Endothelial cell of umbilical vein (primary cell): ENCODE data around the gene SOX5. TPM values are rescaled to one million over a fixed set of nuclear protein-coding genes. Genes with fewer than 3 reads are reported as not detected.

ENCODE experiments used
- BruUV-seq: library from RNA; stranded (reverse); fragments of 400-500 nt; replicated peaks from 2 replicates; lab custom pipeline; 2021; lab: Mats Ljungman, UMichigan
- CTCF ChIA-PET: fragments of 300-600, 350-600 bp; sonication (Branson Sonifier 250); formaldehyde crosslinking; loops from one replicate; lab custom pipeline; 2021; ENCODE audit warnings: antibody characterized with exemption, inconsistent platforms; lab: Charles Lee
- POLR2A ChIA-PET: fragments of 300-600, 350-600 bp; sonication (Branson Sonifier 250); formaldehyde crosslinking; loops from one replicate; lab custom pipeline; 2021; ENCODE audit warnings: antibody characterized with exemption, inconsistent platforms; lab: Charles Lee
- DNase-seq: peaks from one replicate; pipeline ENCODE4 v3.0.0-alpha.2; 2011; ENCODE audit warnings: low read depth, low spot score
- FAIRE-seq: peaks from 2 replicates; lab custom pipeline; 2011; peaks lifted over from hg19 to GRCh38; lab: Jason Lieb, UNC
- H2AFZ ChIP-seq: 2 replicates; pipeline ENCODE4 v1.6.0; 2012; ENCODE audit warnings: low read depth, low read length, control low read depth, inconsistent platforms
- H3K27ac ChIP-seq: 2 replicates; pipeline ENCODE4 v1.5.1; 2011; ENCODE audit warnings: low read depth, mild to moderate bottlenecking, control low read depth, low read length, moderate library complexity; ENCODE audit not compliant: insufficient read depth
- H3K27me3 ChIP-seq, 2 experiments: 2 replicates each; pipeline versions ENCODE4 v1.6.0 to v1.6.1; 2011; ENCODE audit warnings: low read length in 2 of 2, mixed read lengths in 1 of 2; ENCODE audit not compliant: control insufficient read depth in 2 of 2, insufficient read depth in 2 of 2
- H3K36me3 ChIP-seq, 2 experiments: 2 replicates in 1 of 2; 3 replicates in 1 of 2; pipeline ENCODE4 v1.5.1; 2011; ENCODE audit warnings: low read length in 2 of 2, mild to moderate bottlenecking in 1 of 2, moderate library complexity in 1 of 2; ENCODE audit not compliant: control insufficient read depth in 2 of 2, insufficient read depth in 2 of 2; ENCODE audit errors: extremely low read depth in 1 of 2
- H3K4me1 ChIP-seq: 3 replicates; pipeline ENCODE4 v1.5.1; 2011; ENCODE audit warnings: mild to moderate bottlenecking, low read length; ENCODE audit not compliant: control insufficient read depth, insufficient read depth; ENCODE audit errors: extremely low read depth
- H3K4me2 ChIP-seq: 2 replicates; pipeline ENCODE4 v1.6.1; 2011; ENCODE audit warnings: low read length, control low read depth, mixed read lengths; ENCODE audit not compliant: insufficient read depth
- H3K4me3 ChIP-seq, 3 experiments: fragments of 200-600 bp in 1 of 3; sonication (generic), shearing (Covaris generic) in 1 of 3; replicated peaks in 1 of 3; 2 replicates each; pipeline ENCODE4 v1.5.1; 2011 to 2016; ENCODE audit warnings: control low read depth in 3 of 3, low read length in 3 of 3, mild to moderate bottlenecking in 2 of 3, inconsistent platforms in 1 of 3, low read depth in 1 of 3, moderate library complexity in 1 of 3; ENCODE audit not compliant: insufficient read depth in 1 of 3
- H3K79me2 ChIP-seq: 2 replicates; pipeline ENCODE4 v1.6.0; 2012; ENCODE audit warnings: low read length, inconsistent platforms; ENCODE audit not compliant: control insufficient read depth, insufficient read depth
- H3K9ac ChIP-seq: replicated peaks from 2 replicates; pipeline ENCODE3; 2011; ENCODE audit warnings: low read length, control low read depth; ENCODE audit not compliant: insufficient read depth; ENCODE audit errors: extremely low read depth
- H3K9me1 ChIP-seq: replicated peaks from 3 replicates; pipeline ENCODE4 v1.6.0; 2011; ENCODE audit warnings: mild to moderate bottlenecking, low read length; ENCODE audit not compliant: control insufficient read depth, insufficient read depth; ENCODE audit errors: extremely low read depth
- H3K9me3 ChIP-seq: replicated peaks from 2 replicates; pipeline ENCODE4 v1.5.1; 2012; ENCODE audit warnings: low read length, inconsistent platforms; ENCODE audit not compliant: control insufficient read depth, insufficient read depth
- H4K20me1 ChIP-seq: replicated peaks from 2 replicates; pipeline ENCODE3; 2011; ENCODE audit warnings: mild to moderate bottlenecking, low read length; ENCODE audit not compliant: control insufficient read depth, insufficient read depth; ENCODE audit errors: extremely low read depth
- CTCF ChIP-seq, 2 donors: IDR thresholded peaks; 1 replicate in 1 of 2; 2 replicates in 1 of 2; pipeline ENCODE4 v1.5.1; 2011; ENCODE audit warnings: low read length in 2 of 2, mild to moderate bottlenecking in 2 of 2, moderate library complexity in 2 of 2, control low read depth in 1 of 2, inconsistent platforms in 1 of 2, low read depth in 1 of 2; ENCODE audit not compliant: insufficient read depth in 1 of 2; ENCODE audit errors: extremely low read depth in 1 of 2
- EZH2 ChIP-seq: IDR thresholded peaks from 2 replicates; pipeline ENCODE4 v1.6.1; 2012; ENCODE audit warnings: borderline replicate concordance, low read depth, mild to moderate bottlenecking, moderate library complexity, low read length, inconsistent platforms; ENCODE audit not compliant: severe bottlenecking
- FOS ChIP-seq: IDR thresholded peaks from 2 replicates; pipeline ENCODE4 v1.6.1; 2011; ENCODE audit warnings: mild to moderate bottlenecking, low read length, moderate library complexity, borderline replicate concordance; ENCODE audit not compliant: insufficient read depth
- GATA2 ChIP-seq: IDR thresholded peaks from 2 replicates; pipeline ENCODE4 v1.7.0; 2011; ENCODE audit warnings: low read depth, mild to moderate bottlenecking, moderate library complexity, mixed read lengths, low read length; ENCODE audit not compliant: insufficient read length, insufficient read depth
- JUN ChIP-seq: IDR thresholded peaks from 2 replicates; pipeline ENCODE4 v1.6.1; 2011; ENCODE audit warnings: borderline replicate concordance, low read depth; ENCODE audit not compliant: insufficient read length, insufficient read depth
- MAX ChIP-seq: IDR thresholded peaks from 2 replicates; pipeline ENCODE4 v1.6.1; 2011; ENCODE audit not compliant: insufficient read depth, insufficient read length
- MYC ChIP-seq: IDR thresholded peaks from one replicate; pipeline ENCODE4 v1.6.1; 2011; ENCODE audit warnings: mild to moderate bottlenecking, low read depth, low read length
- POLR2A ChIP-seq: IDR thresholded peaks from 2 replicates; pipeline ENCODE4 v1.6.1; 2012; ENCODE audit warnings: low read depth, mild to moderate bottlenecking, control low read depth, low read length
- POLR2AphosphoS5 ChIP-seq: IDR thresholded peaks from 2 replicates; pipeline ENCODE4 v1.6.1; 2012; ENCODE audit warnings: low read depth, mild to moderate bottlenecking, control low read depth, low read length, moderate library complexity; ENCODE audit not compliant: insufficient read depth
- dilution Hi-C: fragments of 300-500 bp; cut with MboI; formaldehyde crosslinking; loops from one replicate; pipeline ENCODE4 v1.15.0; 2019; ENCODE audit warnings: low sequenced_read_pairs; ENCODE audit not compliant: extremely low pct_ligation_motif_present
- intact Hi-C: fragments of 100-400 bp; cut with micrococcal nuclease; formaldehyde crosslinking; loops from one replicate; pipeline ENCODE4 v1.10.0; 2022
- polyA plus RNA-seq, 4 experiments: library from polyadenylated mRNA; depleted of rRNA in 3 of 4; stranded (reverse) in 3 of 4; unstranded in 1 of 4; fragments of >200 nt; gene quantifications; 2 replicates each; pipeline versions ENCODE4 v1.2.1 to v1.2.3, GENCODE V29; 2011 to 2012; ENCODE audit warnings: missing spikeins in 1 of 4
- total RNA-seq: library from RNA; stranded (reverse); gene quantifications from 2 replicates; pipeline ENCODE4 v1.2.3, GENCODE V29; 2021

Gene SOX5
- total and polyA plus RNA-seq, 2 donors (not counting 3 experiments of a cell fraction or from before 2014, with no cell fraction given): 0.63 to 3.5 TPM

- dilution Hi-C loops (no loop called here), intact Hi-C loops (no loop called here)
- Histone ChIP-seq H3K9me1 (no peaks in the 10 kb centered on the region), H3K36me3 (no peaks in the 10 kb centered on the region), H3K4me2 (no peak overlapping the region), H3K4me1 (no peaks in the 10 kb centered on the region), H3K9ac (no peak overlapping the region), H3K4me3 (no peak overlapping the region), H2AFZ (no peak overlapping the region), H4K20me1 (no peaks in the 10 kb centered on the region), H3K27me3 (no peaks in the 10 kb centered on the region), H3K79me2 (no peaks in the 10 kb centered on the region), H3K9me3 (no peaks in the 10 kb centered on the region), H3K27ac (no peak overlapping the region)
- POLR2A ChIA-PET: no interaction called here
- no TSS peak for BruUV-seq
- FAIRE-seq (no peak), DNase-seq (no peak)
- no peak for TF ChIP-seq CTCF (IDR thresholded peaks at IDR 0.05; ENCODE audit: extremely low read depth in 1 of 2, insufficient read depth in 1 of 2, low read depth in 1 of 2, low read length in 2 of 2)
- TF ChIP-seq FOS: no peak
- no peak for TF ChIP-seq GATA2
- TF ChIP-seq POLR2A: no peak
- no peak for TF ChIP-seq MAX
- no peak for TF ChIP-seq JUN
- no peak for TF ChIP-seq POLR2AphosphoS5
- TF ChIP-seq EZH2: no peak
- TF ChIP-seq MYC: no peak
- CTCF ChIA-PET: interaction anchor here (1.5 kb wide), 1 partner anchor 10 kb away, joined by 4 read pairs; no protein-coding TSS in a partner anchor
Observed at GRCh38 chr12:23657598-23657997, 291.9 kb downstream of the SOX5 start.
